ENCODE data around the gene DLGAP1. TPM values are rescaled to one million over a fixed set of nuclear protein-coding genes. Genes with fewer than 3 reads are reported as not detected.

The DLGAP1 gene
- total and polyA plus RNA-seq, 7 experiments from 2014 or later: 0.32 to 1.0 TPM; not detected in 5

- Mint-ChIP-seq H3K36me3 (no peaks in the 10 kb centered on the region), H3K4me3 (no peak overlapping the region), H3K27me3 (peaks cover 0 to 30% (median 19%) of the 10 kb centered on the region in 5 donors), H3K27ac (no peak overlapping the region), H3K9me3 (peaks cover 0 to 2% (median 0%) of the 10 kb centered on the region in 11 donors), H3K4me1 (peaks cover 0 to 14% (median 4%) of the 10 kb centered on the region in 7 donors)
- POLR2A ChIA-PET: no interaction called here
- ATAC-seq (no peak), DNase-seq (no peak)
- intact Hi-C loops (cut with micrococcal nuclease): no loop called here
- H3K4me1 ChIP-seq (ENCODE audit: control insufficient read depth in 2 of 2, insufficient read depth in 2 of 2, low read length in 2 of 2): no peaks in the 10 kb centered on the region
- no peak overlapping the region for H3K4me3 ChIP-seq (ENCODE audit: low read length)
- no peak overlapping the region for H3K27ac ChIP-seq (ENCODE audit: low read depth, low read length)
- CTCF ChIA-PET: no interaction called here
- no peaks in the 10 kb centered on the region for H3K36me3 ChIP-seq (ENCODE audit: control insufficient read depth in 2 of 3, insufficient read depth in 3 of 3, low read length in 3 of 3)
- no peaks in the 10 kb centered on the region for H3K27me3 ChIP-seq (ENCODE audit: control insufficient read depth in 2 of 2, insufficient read depth in 2 of 2, low read length in 2 of 2)
- no peaks in the 10 kb centered on the region for H3K9me3 ChIP-seq (ENCODE audit: control insufficient read depth in 2 of 3, low read length in 3 of 3)
These were observed 963.0 kb downstream of the DLGAP1 start for GRCh38 chr18:3491981-3492555.

GRCh38 chr18:3489462-3489861, 965.6 kb downstream of the DLGAP1 start:
- peaks cover 0 to 11% (median 4%) of the 10 kb centered on the region in 7 donors for H3K4me1 Mint-ChIP-seq
- ChIA-PET CTCF (no interaction called here), POLR2A (no interaction called here)
- DNase-seq (no peak), ATAC-seq (no peak)
- no peaks in the 10 kb centered on the region for H3K9me3 ChIP-seq (ENCODE audit: control insufficient read depth in 2 of 3, low read length in 3 of 3)
- H3K36me3 ChIP-seq (ENCODE audit: control insufficient read depth in 2 of 3, insufficient read depth in 3 of 3, low read length in 3 of 3): no peaks in the 10 kb centered on the region
- no peaks in the 10 kb centered on the region for H3K4me1 ChIP-seq (ENCODE audit: control insufficient read depth in 2 of 2, insufficient read depth in 2 of 2, low read length in 2 of 2)
- no peaks in the 10 kb centered on the region for H3K27me3 ChIP-seq (ENCODE audit: control insufficient read depth in 2 of 2, insufficient read depth in 2 of 2, low read length in 2 of 2)
- peaks cover 0 to 22% (median 14%) of the 10 kb centered on the region in 5 donors for H3K27me3 Mint-ChIP-seq
- no peak overlapping the region for H3K27ac ChIP-seq (ENCODE audit: low read depth, low read length)
- intact Hi-C loops (cut with micrococcal nuclease): no loop called here
- H3K9me3 Mint-ChIP-seq: peaks cover 0 to 2% (median 0%) of the 10 kb centered on the region in 11 donors
- H3K4me3 ChIP-seq (ENCODE audit: low read length): no peak overlapping the region
- H3K36me3 Mint-ChIP-seq: no peaks in the 10 kb centered on the region
- H3K27ac Mint-ChIP-seq: no peak overlapping the region
- no peak overlapping the region for H3K4me3 Mint-ChIP-seq

- POLR2A ChIA-PET: no interaction called here
- Histone ChIP-seq H3K4me1 (ENCODE audit: control insufficient read depth in 2 of 2, insufficient read depth in 2 of 2, low read length in 2 of 2) (no peaks in the 10 kb centered on the region), H3K36me3 (ENCODE audit: control insufficient read depth in 2 of 3, insufficient read depth in 3 of 3, low read length in 3 of 3) (no peaks in the 10 kb centered on the region), H3K27me3 (ENCODE audit: control insufficient read depth in 2 of 2, insufficient read depth in 2 of 2, low read length in 2 of 2) (no peaks in the 10 kb centered on the region), H3K4me3 (ENCODE audit: low read length) (no peak overlapping the region), H3K9me3 (ENCODE audit: control insufficient read depth in 2 of 3, low read length in 3 of 3) (no peaks in the 10 kb centered on the region), H3K27ac (ENCODE audit: low read depth, low read length) (no peak overlapping the region)
- Mint-ChIP-seq H3K27ac (no peak overlapping the region), H3K4me1 (peaks cover 0 to 2% (median 0%) of the 10 kb centered on the region in 7 donors), H3K36me3 (no peaks in the 10 kb centered on the region), H3K9me3 (peaks cover 0 to 2% (median 0%) of the 10 kb centered on the region in 11 donors), H3K4me3 (no peak overlapping the region), H3K27me3 (peaks cover 0 to 13% (median 6%) of the 10 kb centered on the region in 5 donors)
- CTCF ChIA-PET: no interaction called here
- DNase-seq: no peak
- ATAC-seq: no peak
- intact Hi-C loops (cut with micrococcal nuclease): no loop called here
These were observed 968.6 kb downstream of the DLGAP1 start for GRCh38 chr18:3486512-3486911.

GRCh38 chr18:3485153-3486149, 969.7 kb downstream of the DLGAP1 start:
- Histone ChIP-seq H3K27ac (ENCODE audit: low read depth, low read length) (no peak overlapping the region), H3K4me1 (ENCODE audit: control insufficient read depth in 2 of 2, insufficient read depth in 2 of 2, low read length in 2 of 2) (no peaks in the 10 kb centered on the region), H3K9me3 (ENCODE audit: control insufficient read depth in 2 of 3, low read length in 3 of 3) (no peaks in the 10 kb centered on the region), H3K27me3 (ENCODE audit: control insufficient read depth in 2 of 2, insufficient read depth in 2 of 2, low read length in 2 of 2) (no peaks in the 10 kb centered on the region), H3K4me3 (ENCODE audit: low read length) (no peak overlapping the region), H3K36me3 (ENCODE audit: control insufficient read depth in 2 of 3, insufficient read depth in 3 of 3, low read length in 3 of 3) (no peaks in the 10 kb centered on the region)
- H3K27ac Mint-ChIP-seq: no peak overlapping the region
- CTCF ChIA-PET: interaction anchor here (0.6 kb wide), 1 partner anchor 183 kb away, joined by 4 read pairs; no protein-coding TSS in a partner anchor
- no peaks in the 10 kb centered on the region for H3K36me3 Mint-ChIP-seq
- no peak for ATAC-seq
- H3K4me3 Mint-ChIP-seq: no peak overlapping the region
- no peak for DNase-seq
- H3K4me1 Mint-ChIP-seq: peaks cover 0 to 2% (median 0%) of the 10 kb centered on the region in 7 donors
- POLR2A ChIA-PET: no interaction called here
- intact Hi-C loops (cut with micrococcal nuclease): no loop called here
- peaks cover 0 to 2% (median 0%) of the 10 kb centered on the region in 11 donors for H3K9me3 Mint-ChIP-seq
- H3K27me3 Mint-ChIP-seq: peaks cover 0 to 13% (median 6%) of the 10 kb centered on the region in 5 donors

GRCh38 chr18:3482258-3482657, 972.8 kb downstream of the DLGAP1 start:
- Histone ChIP-seq H3K27ac (ENCODE audit: low read depth, low read length) (no peak overlapping the region), H3K27me3 (ENCODE audit: control insufficient read depth in 2 of 2, insufficient read depth in 2 of 2, low read length in 2 of 2) (no peaks in the 10 kb centered on the region), H3K9me3 (ENCODE audit: control insufficient read depth in 2 of 3, low read length in 3 of 3) (no peaks in the 10 kb centered on the region), H3K4me3 (ENCODE audit: low read length) (no peak overlapping the region), H3K36me3 (ENCODE audit: control insufficient read depth in 2 of 3, insufficient read depth in 3 of 3, low read length in 3 of 3) (no peaks in the 10 kb centered on the region), H3K4me1 (ENCODE audit: control insufficient read depth in 2 of 2, insufficient read depth in 2 of 2, low read length in 2 of 2) (no peaks in the 10 kb centered on the region)
- Mint-ChIP-seq H3K4me1 (no peaks in the 10 kb centered on the region), H3K9me3 (no peaks in the 10 kb centered on the region), H3K27me3 (peaks cover 0 to 6% (median 0%) of the 10 kb centered on the region in 5 donors), H3K4me3 (no peak overlapping the region), H3K36me3 (no peaks in the 10 kb centered on the region), H3K27ac (peak overlapping the region in 1 of 9 donors; percentile 18)
- DNase-seq: no peak
- ChIA-PET POLR2A (interaction anchor here (1.1 kb wide), 1 partner anchor 29 kb away, joined by 3 read pairs; no protein-coding TSS in a partner anchor), CTCF (interaction anchor here (1.0 kb wide), 1 partner anchor 25 kb away, joined by 4 read pairs; no protein-coding TSS in a partner anchor)
- intact Hi-C loops (cut with micrococcal nuclease): no loop called here
- ATAC-seq: no peak

GRCh38 chr18:3481696-3482210, 973.4 kb downstream of the DLGAP1 start:
- ATAC-seq (peak; percentile 57), DNase-seq (peak in 4 of 9 donors; percentile 17 to 24 (median 19))
- Histone ChIP-seq H3K27me3 (ENCODE audit: control insufficient read depth in 2 of 2, insufficient read depth in 2 of 2, low read length in 2 of 2) (no peaks in the 10 kb centered on the region), H3K9me3 (ENCODE audit: control insufficient read depth in 2 of 3, low read length in 3 of 3) (no peaks in the 10 kb centered on the region), H3K36me3 (ENCODE audit: control insufficient read depth in 2 of 3, insufficient read depth in 3 of 3, low read length in 3 of 3) (no peaks in the 10 kb centered on the region), H3K4me1 (ENCODE audit: control insufficient read depth in 2 of 2, insufficient read depth in 2 of 2, low read length in 2 of 2) (no peaks in the 10 kb centered on the region), H3K27ac (ENCODE audit: low read depth, low read length) (no peak overlapping the region), H3K4me3 (ENCODE audit: low read length) (no peak overlapping the region)
- H3K9me3 Mint-ChIP-seq: no peaks in the 10 kb centered on the region
- H3K27ac Mint-ChIP-seq: peak overlapping the region in 1 of 9 donors; percentile 18
- CTCF ChIA-PET: interaction anchor here (1.0 kb wide), 1 partner anchor 24 kb away, joined by 4 read pairs; no protein-coding TSS in a partner anchor
- H3K27me3 Mint-ChIP-seq: peaks cover 0 to 6% (median 0%) of the 10 kb centered on the region in 5 donors
- POLR2A ChIA-PET: interaction anchor here (1.1 kb wide), 1 partner anchor 29 kb away, joined by 3 read pairs; no protein-coding TSS in a partner anchor
- H3K4me3 Mint-ChIP-seq: no peak overlapping the region
- H3K36me3 Mint-ChIP-seq: no peaks in the 10 kb centered on the region
- intact Hi-C loops (cut with micrococcal nuclease): no loop called here
- H3K4me1 Mint-ChIP-seq: no peaks in the 10 kb centered on the region

Measured in naive thymus-derived CD4-positive, alpha-beta T cell (primary cell).